K562 (cell line): Measurements from ENCODE around the gene EXTL1.

Experiments used
- HCFC1 ChIP-seq: IDR thresholded peaks from 2 replicates; pipeline ENCODE4 v1.6.1; 2012; ENCODE audit warnings: low read depth, low read length, improper control_type of control experiment
- SRF ChIP-seq, 2 experiments: fragments of 250-450, 450-650 bp in 1 of 2; sonication (Bioruptor Pico) in 1 of 2; sonication (generic) in 1 of 2; formaldehyde crosslinking; IDR thresholded peaks; 2 replicates each; pipeline versions ENCODE4 v1.5.0 to v1.5.1; 2020 to 2022; ENCODE audit warnings: mild to moderate bottlenecking in 1 of 2, missing genetic modification reagents in 1 of 2
- TF ChIP-seq, protein P1 (sequence below), 3 experiments: IDR thresholded peaks in 2 of 3; conservative IDR thresholded peaks in 1 of 3; 2 replicates each; pipeline ENCODE4 v1.5.1; 2011 to 2012; ENCODE audit warnings: low read length in 3 of 3, mild to moderate bottlenecking in 3 of 3, control low read depth in 2 of 3, improper control_type of control experiment in 1 of 3, inconsistent platforms in 1 of 3, low read depth in 1 of 3, mixed read lengths in 1 of 3, moderate library complexity in 1 of 3; ENCODE audit not compliant: insufficient read depth in 2 of 3

DNA sequence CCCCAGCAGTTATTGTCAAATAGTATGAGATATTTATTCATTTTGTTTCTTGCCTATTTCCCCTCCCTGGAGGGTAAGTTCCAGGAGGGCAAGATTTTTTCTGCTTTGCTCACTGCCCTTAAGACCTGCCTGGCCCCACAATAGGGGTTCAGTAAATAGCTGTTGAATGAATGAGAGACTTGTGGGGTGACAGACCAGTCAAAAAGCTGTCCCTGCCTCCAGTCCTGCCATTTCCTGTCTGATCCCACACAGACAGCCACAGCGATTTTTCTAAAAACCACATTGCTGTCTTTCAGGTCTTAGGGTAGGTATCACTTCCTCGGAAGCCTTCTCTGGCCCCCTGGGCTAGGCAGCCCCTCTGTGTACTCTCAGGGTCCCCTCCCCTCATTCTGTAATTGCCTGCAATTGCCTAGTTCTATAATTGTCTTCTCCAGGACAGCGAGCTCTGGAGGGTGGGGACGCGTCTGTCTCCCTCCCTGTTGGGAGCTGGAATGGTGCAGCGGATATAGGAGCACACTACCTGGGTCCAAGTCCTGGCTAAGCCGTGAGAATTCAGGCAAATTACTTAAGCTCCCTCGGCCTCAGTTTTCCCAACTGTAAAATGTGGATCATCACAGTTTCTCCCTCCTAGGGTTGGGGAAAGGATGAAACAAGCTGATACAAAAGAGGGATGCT lies 1.8 kb upstream of the EXTL1 start:
- TF ChIP-seq SRF (CRISPR knock-in tag; IDR thresholded peaks at IDR 0.05) (no peak), HCFC1 (no peak)
- TF ChIP-seq, protein P1, sequence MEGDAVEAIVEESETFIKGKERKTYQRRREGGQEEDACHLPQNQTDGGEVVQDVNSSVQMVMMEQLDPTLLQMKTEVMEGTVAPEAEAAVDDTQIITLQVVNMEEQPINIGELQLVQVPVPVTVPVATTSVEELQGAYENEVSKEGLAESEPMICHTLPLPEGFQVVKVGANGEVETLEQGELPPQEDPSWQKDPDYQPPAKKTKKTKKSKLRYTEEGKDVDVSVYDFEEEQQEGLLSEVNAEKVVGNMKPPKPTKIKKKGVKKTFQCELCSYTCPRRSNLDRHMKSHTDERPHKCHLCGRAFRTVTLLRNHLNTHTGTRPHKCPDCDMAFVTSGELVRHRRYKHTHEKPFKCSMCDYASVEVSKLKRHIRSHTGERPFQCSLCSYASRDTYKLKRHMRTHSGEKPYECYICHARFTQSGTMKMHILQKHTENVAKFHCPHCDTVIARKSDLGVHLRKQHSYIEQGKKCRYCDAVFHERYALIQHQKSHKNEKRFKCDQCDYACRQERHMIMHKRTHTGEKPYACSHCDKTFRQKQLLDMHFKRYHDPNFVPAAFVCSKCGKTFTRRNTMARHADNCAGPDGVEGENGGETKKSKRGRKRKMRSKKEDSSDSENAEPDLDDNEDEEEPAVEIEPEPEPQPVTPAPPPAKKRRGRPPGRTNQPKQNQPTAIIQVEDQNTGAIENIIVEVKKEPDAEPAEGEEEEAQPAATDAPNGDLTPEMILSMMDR (IDR thresholded peaks at IDR 0.05 in 2 of 3, conservative IDR thresholded peaks at IDR 0.05 in 1 of 3; ENCODE audit: insufficient read depth in 2 of 3, low read depth in 1 of 3, low read length in 3 of 3), result no peak
